Measurements from ENCODE around the gene CEPT1. TPM values are rescaled to one million over a fixed set of nuclear protein-coding genes. Genes with fewer than 3 reads are reported as not detected.

CEPT1 gene
- total RNA-seq, 1 experiment from 2014 or later: 33.0 TPM

DNA sequence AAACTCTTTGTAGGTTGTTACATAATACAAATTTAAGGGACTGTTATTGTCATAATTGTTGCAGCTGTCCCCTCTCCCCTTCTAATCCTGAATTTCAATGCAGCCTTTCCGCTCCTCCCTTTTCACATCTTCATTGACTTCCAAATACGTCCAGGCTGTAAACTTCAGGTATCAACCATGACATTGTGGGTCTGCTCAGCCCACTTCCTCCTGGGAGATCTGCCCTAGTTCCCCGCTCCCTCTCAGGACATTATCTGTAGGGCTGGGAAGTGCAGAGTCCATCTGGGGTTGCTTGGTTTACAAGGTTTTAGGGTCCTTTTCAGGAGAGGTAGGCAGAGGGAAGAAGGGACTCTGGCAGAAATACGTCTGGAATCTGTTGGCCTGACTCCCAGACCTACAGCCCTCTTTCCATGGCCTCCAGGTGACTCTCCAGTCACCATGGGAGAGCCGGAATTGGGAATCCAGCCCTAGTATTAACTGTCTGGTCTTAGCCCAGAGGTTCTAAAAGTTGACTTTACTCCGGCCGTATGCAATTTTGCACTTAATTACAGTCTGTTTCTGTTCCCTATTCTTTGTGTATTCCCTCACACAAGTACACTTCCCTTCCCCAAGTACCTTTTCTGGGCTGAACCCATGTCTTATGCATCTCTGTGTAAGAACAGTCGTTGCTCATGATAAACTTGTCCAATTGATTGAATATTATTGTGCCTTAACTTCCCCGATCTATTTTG is 65.1 kb downstream of the CEPT1 start:
- no peak overlapping the region for H3K27ac Mint-ChIP-seq
- no peak overlapping the region for H3K23ac ChIP-seq (ENCODE audit: insufficient read length, low read depth, low read length)
- no peaks in the 10 kb centered on the region for H3K79me2 ChIP-seq (ENCODE audit: insufficient read depth, low read length)
- H3T11ph ChIP-seq (ENCODE audit: low read length): no peak overlapping the region
- no peak overlapping the region for H2AK5ac ChIP-seq (ENCODE audit: insufficient read length, low read length)
- H3K4me2 ChIP-seq (ENCODE audit: insufficient read depth, insufficient read length, low read length): no peak overlapping the region
- H2BK20ac ChIP-seq (ENCODE audit: low read depth, low read length, poor library complexity, severe bottlenecking): no peak overlapping the region
- H2AFZ ChIP-seq (ENCODE audit: low read length): no peak overlapping the region
- H2BK12ac ChIP-seq (ENCODE audit: insufficient read length, low read depth, low read length): no peak overlapping the region
- H2BK120ac ChIP-seq (ENCODE audit: low read depth, low read length, poor library complexity, severe bottlenecking): no peak overlapping the region
- no peaks in the 10 kb centered on the region for H3K23me2 ChIP-seq (ENCODE audit: insufficient read length, low read depth, low read length, poor library complexity, severe bottlenecking)
- H4K8ac ChIP-seq (replicated peaks; ENCODE audit: insufficient read length, low read depth, low read length): no peak overlapping the region
- TF ChIP-seq, protein P1, sequence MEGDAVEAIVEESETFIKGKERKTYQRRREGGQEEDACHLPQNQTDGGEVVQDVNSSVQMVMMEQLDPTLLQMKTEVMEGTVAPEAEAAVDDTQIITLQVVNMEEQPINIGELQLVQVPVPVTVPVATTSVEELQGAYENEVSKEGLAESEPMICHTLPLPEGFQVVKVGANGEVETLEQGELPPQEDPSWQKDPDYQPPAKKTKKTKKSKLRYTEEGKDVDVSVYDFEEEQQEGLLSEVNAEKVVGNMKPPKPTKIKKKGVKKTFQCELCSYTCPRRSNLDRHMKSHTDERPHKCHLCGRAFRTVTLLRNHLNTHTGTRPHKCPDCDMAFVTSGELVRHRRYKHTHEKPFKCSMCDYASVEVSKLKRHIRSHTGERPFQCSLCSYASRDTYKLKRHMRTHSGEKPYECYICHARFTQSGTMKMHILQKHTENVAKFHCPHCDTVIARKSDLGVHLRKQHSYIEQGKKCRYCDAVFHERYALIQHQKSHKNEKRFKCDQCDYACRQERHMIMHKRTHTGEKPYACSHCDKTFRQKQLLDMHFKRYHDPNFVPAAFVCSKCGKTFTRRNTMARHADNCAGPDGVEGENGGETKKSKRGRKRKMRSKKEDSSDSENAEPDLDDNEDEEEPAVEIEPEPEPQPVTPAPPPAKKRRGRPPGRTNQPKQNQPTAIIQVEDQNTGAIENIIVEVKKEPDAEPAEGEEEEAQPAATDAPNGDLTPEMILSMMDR (conservative IDR thresholded peaks at IDR 0.05): no peak
- no peak overlapping the region for H3K14ac ChIP-seq (ENCODE audit: insufficient read depth, low read length)
- peaks cover 7 to 15% of the 10 kb centered on the region in 2 experiments for H3K4me1 Mint-ChIP-seq
- no peaks in the 10 kb centered on the region for H3K79me1 ChIP-seq (ENCODE audit: insufficient read depth, low read depth, low read length, poor library complexity, severe bottlenecking)
- H4K20me1 ChIP-seq (ENCODE audit: control insufficient read depth, insufficient read depth, insufficient read length): no peaks in the 10 kb centered on the region
- no CpG with 5 or more reads among the region's 9 CpGs for WGBS (ENCODE audit: extremely low coverage, insufficient read length, low lambda C conversion rate)
- no peaks in the 10 kb centered on the region for H3K9me3 ChIP-seq (ENCODE audit: control insufficient read depth, low read depth, low read length)
- no peak overlapping the region for H4K5ac ChIP-seq (ENCODE audit: insufficient read length, low read depth, low read length)
- DNase-seq: no peak
- H3K4me3 Mint-ChIP-seq: peak overlapping the region in 1 of 2 experiments; percentile 67; a peak in 2 of 5 replicates
- H2BK15ac ChIP-seq (ENCODE audit: low read depth, low read length): no peak overlapping the region
- H4K91ac ChIP-seq (ENCODE audit: insufficient read length, low read depth, low read length): no peak overlapping the region
- no peak overlapping the region for H2BK5ac ChIP-seq (ENCODE audit: insufficient read length, low read length)
- no peaks in the 10 kb centered on the region for H3K27me3 ChIP-seq (ENCODE audit: insufficient read depth, low read length)
- H3K4me1 ChIP-seq (ENCODE audit: insufficient read depth, low read length): no peaks in the 10 kb centered on the region
- H3K18ac ChIP-seq (ENCODE audit: insufficient read length, low read depth, low read length): no peak overlapping the region
- no peak overlapping the region for H3K56ac ChIP-seq (ENCODE audit: insufficient read length, low read depth, low read length)
- no peak overlapping the region for H3K27ac ChIP-seq (ENCODE audit: insufficient read length, low read depth, low read length)
- no peak overlapping the region for H3K4ac ChIP-seq (ENCODE audit: low read depth, low read length)
- peaks cover 0 to 2% of the 10 kb centered on the region in 2 experiments; a peak in 1 of 5 replicates for H3K9me3 Mint-ChIP-seq
- no peak overlapping the region for H3K9ac ChIP-seq (ENCODE audit: extremely low read depth, insufficient read length, low read length)
- peaks cover 0 to 2% (median 0%) of the 10 kb centered on the region in 3 experiments; a peak in 1 of 7 replicates for H3K36me3 Mint-ChIP-seq (ENCODE audit: insufficient read depth in 1 of 3, low read depth in 3 of 3)
- H3K27me3 Mint-ChIP-seq (ENCODE audit: low read depth): peaks cover 13% of the 10 kb centered on the region

Measured in H9 (cell line).